ENCODE results near the gene CADM1.

Gene CADM1

GRCh38 chr11:115515647-115516395, 11.6 kb upstream of the CADM1 start:
- no peak for DNase-seq

GRCh38 chr11:115506954-115507675, 2.9 kb upstream of the CADM1 start:
- no peak for DNase-seq

GRCh38 chr11:115505175-115505574, 960 bp upstream of the CADM1 start:
- peak; percentile 13 for DNase-seq

GRCh38 chr11:115503886-115504275, 334 bp downstream of the CADM1 start:
- no peak for DNase-seq

- DNase-seq = peak; percentile 77
Observed at GRCh38 chr11:115503083-115503885, 931 bp downstream of the CADM1 start.

- no peak for DNase-seq
Observed at GRCh38 chr11:115502636-115503082, 1.6 kb downstream of the CADM1 start.

- DNase-seq = peak; percentile 60
Observed at GRCh38 chr11:115501893-115502589, 2.2 kb downstream of the CADM1 start.

GRCh38 chr11:115501502-115501892, 2.7 kb downstream of the CADM1 start:
- no peak for DNase-seq

GRCh38 chr11:115500547-115501501, 3.4 kb downstream of the CADM1 start:
- DNase-seq = peak; percentile 29

- no peak for DNase-seq
Observed at GRCh38 chr11:115499891-115500290, 4.3 kb downstream of the CADM1 start.

- DNase-seq = no peak
Observed at GRCh38 chr11:115499241-115499799, 4.9 kb downstream of the CADM1 start.

- peak; percentile 44 for DNase-seq
Observed at GRCh38 chr11:115498354-115498753, 5.9 kb downstream of the CADM1 start.

GRCh38 chr11:115497303-115497702, 6.9 kb downstream of the CADM1 start:
- DNase-seq = peak; percentile 84

- no peak for DNase-seq
Observed at GRCh38 chr11:115496892-115497291, 7.3 kb downstream of the CADM1 start.

GRCh38 chr11:115493905-115494304, 10.3 kb downstream of the CADM1 start:
- DNase-seq = no peak

GRCh38 chr11:115493488-115493887, 10.7 kb downstream of the CADM1 start:
- no peak for DNase-seq

- no peak for DNase-seq
Observed at GRCh38 chr11:115489466-115489865, 14.7 kb downstream of the CADM1 start.

GRCh38 chr11:115488945-115489344, 15.3 kb downstream of the CADM1 start:
- no peak for DNase-seq

GRCh38 chr11:115481528-115481927, 22.7 kb downstream of the CADM1 start:
- no peak for DNase-seq

- DNase-seq = no peak
Observed at GRCh38 chr11:115480611-115481010, 23.6 kb downstream of the CADM1 start.

GRCh38 chr11:115477410-115477809, 26.8 kb downstream of the CADM1 start:
- no peak for DNase-seq
